GM21367 (cell line): ENCODE measurements around the gene DUXA.
"Not testable (repeated sequence)": the region's sequence is repeated elsewhere in the genome, so short reads cannot be mapped to it uniquely, and the experiment has no call there.

Experiments used
- ATAC-seq: cut with Tn5 transposase; IDR thresholded peaks from one replicate; pipeline ENCODE4 v1.9.1; 2021; ENCODE audit not compliant: unreplicated experiment

Gene DUXA

DNA sequence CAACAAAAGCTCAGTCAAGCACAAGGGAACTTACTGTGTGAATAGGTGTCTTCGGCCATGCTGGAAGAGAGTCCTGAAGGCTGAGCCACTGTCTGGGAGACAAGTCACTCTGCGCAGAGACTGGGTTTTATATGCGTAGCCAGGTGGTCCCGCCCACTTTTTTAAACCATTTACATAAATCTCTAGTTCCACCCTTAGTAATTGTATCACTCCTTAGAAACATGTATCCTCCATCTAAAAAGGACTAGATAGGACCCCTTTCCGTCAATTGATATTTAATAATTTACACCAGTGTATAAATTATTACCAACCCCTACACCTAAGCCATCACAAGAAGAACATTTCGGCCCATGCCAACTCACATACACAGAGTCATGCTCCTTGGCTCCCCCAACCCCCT lies at the start of gene DUXA:
TSS of gene DUXA (minus strand) at position 101 of the 400 bp plus-strand sequence. CDS start at position 59, 42 bp downstream.
- no peak for ATAC-seq

DNA sequence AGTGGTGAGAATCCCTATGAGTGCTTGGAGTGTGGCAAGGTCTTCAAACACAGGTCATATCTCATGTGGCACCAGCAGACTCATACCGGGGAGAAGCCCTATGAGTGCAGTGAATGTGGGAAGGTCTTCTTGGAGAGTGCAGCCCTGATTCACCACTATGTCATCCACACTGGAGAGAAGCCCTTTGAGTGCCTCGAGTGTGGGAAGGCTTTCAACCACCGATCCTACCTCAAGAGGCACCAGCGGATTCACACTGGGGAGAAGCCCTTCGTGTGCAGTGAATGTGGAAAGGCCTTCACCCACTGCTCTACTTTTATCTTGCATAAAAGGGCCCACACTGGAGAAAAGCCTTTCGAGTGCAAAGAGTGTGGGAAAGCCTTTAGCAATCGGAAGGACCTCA lies 44.8 kb upstream of the DUXA start:
- no peak for ATAC-seq

- ATAC-seq: no peak
These were observed 43.1 kb upstream of the DUXA start for GRCh38 chr19:57210381-57210780.

GRCh38 chr19:57202160-57202559 lies 34.9 kb upstream of the DUXA start:
- ATAC-seq: no peak

DNA sequence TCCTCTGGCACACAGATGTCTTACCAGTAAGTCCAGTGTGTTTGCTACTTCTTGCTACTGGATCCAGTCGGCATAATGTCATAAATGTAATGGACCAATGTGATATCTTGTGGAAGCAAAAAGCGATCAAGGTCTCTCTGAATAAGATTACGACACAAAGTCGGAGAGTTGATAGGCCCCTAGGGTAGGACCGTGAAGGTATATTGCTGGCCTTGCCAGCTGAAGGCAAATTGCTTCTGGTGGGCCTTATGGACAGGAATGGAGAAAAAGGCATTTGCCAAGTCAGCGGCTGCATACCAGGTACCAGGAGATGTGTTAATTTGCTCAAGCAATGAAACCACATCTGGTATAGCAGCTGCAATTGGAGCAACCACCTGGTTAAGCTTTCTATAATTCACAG lies 30.6 kb upstream of the DUXA start:
- not testable (repeated sequence) for ATAC-seq

DNA sequence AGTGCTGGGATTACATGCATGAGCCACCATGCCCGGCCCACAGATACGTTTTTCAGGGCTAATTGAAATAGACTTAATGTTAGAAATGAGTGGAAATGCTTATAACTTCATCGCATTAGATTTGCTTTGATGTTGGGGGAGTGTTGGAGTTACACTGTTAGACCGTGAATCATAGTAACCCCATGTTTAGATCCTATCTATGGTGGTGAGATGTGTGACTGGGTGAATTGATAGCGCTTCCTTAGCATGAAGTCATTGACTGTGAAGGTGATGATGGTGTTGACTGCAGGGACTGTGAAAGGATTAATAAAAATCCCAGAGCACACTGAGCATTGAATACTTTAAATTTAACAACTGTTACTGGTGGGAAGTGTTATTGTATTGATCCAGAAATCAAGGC lies 25.7 kb upstream of the DUXA start:
- ATAC-seq: no peak

GRCh38 chr19:57192077-57192420 lies 24.8 kb upstream of the DUXA start:
- no peak for ATAC-seq

GRCh38 chr19:57191141-57192076 lies 24.1 kb upstream of the DUXA start, which contains the start of gene ZNF264:
ZNF264 (plus strand) TSS chr19:57191500; CDS start chr19:57191914, 414 bp downstream.
- peak; percentile 90 for ATAC-seq

DNA sequence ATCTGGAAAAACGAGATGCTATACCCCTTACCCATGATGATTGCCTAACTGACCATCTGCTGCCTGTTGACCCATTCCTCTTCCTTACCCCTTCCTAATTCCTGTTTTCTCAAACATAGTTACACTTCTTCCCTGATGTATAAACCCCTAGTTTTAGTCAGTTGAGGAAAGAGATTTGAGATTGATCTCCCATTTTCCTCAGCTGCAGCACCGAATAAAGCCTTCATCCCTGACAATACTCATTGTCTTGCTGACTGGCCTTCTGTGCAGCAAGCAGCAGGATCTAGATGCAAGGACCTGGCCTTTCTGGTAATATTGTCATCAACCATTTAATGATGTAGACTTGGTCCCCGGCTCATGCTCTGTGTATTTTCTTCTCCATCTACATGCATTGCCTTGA lies 23.0 kb upstream of the DUXA start:
- ATAC-seq: no peak

- ATAC-seq: no peak
These were observed 4.3 kb upstream of the DUXA start for GRCh38 chr19:57171551-57172081.

DNA sequence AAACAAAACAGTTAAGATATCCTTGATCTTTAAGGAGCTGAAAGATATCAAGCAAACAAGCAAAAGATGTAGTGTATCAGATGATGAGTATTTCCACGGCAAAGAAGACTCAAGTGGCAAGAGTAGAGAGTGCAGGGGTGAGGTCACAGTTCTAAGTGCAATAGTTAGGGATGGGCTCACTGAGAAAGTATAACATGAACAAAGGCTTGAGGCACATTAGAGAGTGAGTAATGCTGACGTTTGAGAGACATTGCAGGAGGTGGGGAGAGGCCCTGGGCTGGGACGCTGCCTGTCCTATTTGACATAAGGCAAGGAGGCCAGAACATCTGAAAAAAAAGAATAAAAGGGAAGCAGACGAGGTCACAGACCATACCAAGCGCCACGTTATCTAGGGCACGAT lies 1.4 kb downstream of the DUXA start:
- no peak for ATAC-seq

DNA sequence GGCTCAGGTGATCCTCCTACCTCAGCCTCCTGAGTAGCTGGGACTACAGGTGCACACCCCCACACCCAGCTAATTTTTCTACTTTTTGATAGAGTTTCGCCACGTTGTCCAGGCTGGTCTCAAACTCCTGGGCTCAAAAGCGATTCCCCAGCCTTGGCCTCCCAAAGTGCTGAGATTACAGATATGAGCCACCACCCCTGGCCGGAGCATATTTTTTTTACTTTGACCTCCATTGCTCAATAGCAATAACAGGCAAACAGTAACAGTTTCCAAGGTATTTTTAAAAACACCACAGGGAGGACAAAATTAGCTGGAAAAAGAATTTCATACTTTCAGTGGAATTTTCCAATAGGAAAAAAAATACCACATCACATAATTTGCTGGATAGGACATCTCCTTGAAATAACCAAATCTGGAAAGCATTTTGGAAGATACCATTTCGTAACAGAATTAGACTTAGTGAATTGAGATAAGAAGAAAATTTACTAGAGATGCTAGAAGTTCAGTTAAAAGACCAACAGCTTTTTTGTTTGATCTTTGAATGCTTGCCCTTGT lies 5.2 kb downstream of the DUXA start:
- no peak for ATAC-seq

DNA sequence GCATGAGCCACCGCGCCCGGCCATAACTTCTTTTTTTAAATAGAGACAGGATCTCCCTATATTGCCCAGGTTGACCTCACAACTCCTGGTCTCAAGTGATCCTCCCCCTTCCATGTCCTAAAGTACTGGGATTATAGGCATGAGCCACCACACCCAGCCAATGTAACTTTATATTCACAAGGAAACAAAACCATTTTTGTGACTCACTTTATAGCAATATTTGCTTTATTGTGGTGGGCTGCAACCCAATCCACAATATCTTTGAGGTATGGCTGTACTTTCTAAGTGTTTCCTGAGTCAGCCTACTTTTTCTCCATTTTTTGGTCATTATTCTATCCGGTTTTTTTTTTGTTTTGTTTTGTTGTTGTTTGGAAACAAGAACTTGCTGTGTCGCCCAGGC lies 14.4 kb downstream of the DUXA start:
- no peak for ATAC-seq

DNA sequence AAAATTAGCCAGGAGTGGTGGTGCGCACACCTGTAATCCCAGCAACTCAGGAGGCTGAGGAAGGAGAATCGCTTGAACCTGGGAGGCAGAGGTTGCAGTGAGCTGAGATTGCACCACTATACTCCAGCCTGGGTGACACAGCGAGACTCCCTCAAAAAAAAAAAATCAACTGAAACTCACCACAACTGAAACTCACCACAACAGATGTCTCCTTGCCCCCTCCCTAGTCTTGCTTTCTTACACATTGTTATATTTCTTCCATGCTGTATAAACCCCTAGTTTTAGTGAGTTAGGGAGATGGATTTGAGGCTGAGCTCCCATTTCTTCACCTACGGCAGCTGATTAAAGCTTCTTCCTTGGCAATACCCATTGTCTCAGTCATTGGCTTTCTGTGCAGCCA lies 25.6 kb downstream of the DUXA start:
- no peak for ATAC-seq

DNA sequence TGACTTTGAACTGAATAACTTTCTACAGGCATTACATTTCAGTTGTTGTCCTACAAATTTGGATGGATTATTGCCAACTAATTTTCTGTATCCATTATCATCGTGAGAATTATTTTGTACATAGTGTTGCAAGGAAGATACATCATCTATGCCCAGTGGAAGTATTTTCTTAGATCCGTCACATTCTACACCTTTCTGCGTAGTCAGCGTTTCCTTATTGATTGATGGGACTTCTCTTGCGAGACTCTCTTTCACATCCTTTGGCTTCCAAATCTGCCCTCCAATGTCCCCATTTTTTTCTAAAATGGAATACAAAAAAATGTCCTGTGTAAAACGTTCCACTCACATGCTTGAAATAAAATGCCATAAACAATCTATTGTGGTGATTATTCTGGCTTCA lies 31.5 kb downstream of the DUXA start:
- ATAC-seq: no peak

DNA sequence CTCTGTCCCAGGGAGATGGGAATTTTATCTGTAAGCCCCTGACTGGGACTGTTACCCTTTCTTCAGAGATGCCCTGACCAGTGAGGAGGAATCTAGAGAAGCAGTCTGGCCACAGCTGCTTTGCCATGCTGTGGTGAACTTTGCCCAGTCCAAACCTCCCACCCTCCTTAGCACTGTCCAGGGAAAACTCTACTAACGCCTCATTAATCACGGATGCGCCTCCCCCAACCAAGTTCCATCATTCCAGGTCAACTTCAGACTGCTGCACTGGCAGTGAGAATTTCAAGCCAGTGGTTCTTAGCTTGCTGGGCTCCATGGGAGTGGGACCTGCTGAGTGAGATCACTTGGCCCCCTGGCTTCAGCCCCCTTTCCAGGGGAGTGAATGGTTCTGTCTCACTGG lies 39.9 kb downstream of the DUXA start:
- not testable (repeated sequence) for ATAC-seq

DNA sequence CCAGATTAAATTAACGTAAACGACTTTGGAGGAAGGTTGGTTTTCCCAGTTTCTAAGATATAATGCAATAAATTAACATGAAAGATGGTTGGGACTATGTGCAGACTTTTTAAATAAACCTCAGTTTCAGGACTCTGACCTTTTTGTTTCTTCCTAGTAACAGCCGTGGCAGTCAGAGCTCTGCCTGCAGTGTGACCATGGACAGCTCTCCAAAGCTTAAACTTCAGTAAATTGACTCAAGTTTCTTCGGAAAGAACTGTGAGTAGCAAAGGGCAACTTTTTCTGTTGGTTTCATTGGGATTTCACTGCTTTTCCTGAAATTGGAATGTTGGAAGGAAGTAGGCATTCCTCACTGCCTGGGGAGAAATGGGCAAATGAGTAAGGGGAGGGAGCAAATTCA lies 43.4 kb downstream of the DUXA start:
- no peak for ATAC-seq

GRCh38 chr19:57118848-57119247 lies 48.4 kb downstream of the DUXA start:
- ATAC-seq: no peak

GRCh38 chr19:57113501-57113900 lies 53.8 kb downstream of the DUXA start:
- ATAC-seq: not testable (repeated sequence)

- ATAC-seq: no peak
These were observed 56.0 kb downstream of the DUXA start for GRCh38 chr19:57111329-57111644.

GRCh38 chr19:57110592-57111328 lies 56.5 kb downstream of the DUXA start:
- no peak for ATAC-seq
